Caco-2 (cell line): ENCODE measurements around the gene MACROD2. TPM values are rescaled to one million over a fixed set of nuclear protein-coding genes. Genes with fewer than 3 reads are reported as not detected.

Source experiments
- BruUV-seq: library from RNA; stranded (reverse); fragments of 400-500 nt; replicated peaks from 2 replicates; lab custom pipeline; 2021; lab: Mats Ljungman, UMichigan
- CTCF ChIA-PET: fragments of 300-600 bp; sonication (Branson Sonifier 250); formaldehyde crosslinking; loops from one replicate; lab custom pipeline; 2022; ENCODE audit warnings: antibody characterized with exemption; lab: Charles Lee
- POLR2A ChIA-PET: fragments of 300-600 bp; sonication (Branson Sonifier 250); formaldehyde crosslinking; loops from one replicate; lab custom pipeline; 2022; ENCODE audit warnings: antibody characterized with exemption; lab: Charles Lee
- DNase-seq, 2 experiments: peaks; one replicate each; pipeline versions ENCODE4 v3.0.0 to v3.0.0-alpha.2; 2020 to 2022
- H3K27me3 ChIP-seq: replicated peaks from 2 replicates; pipeline ENCODE4 v1.6.0; 2011; ENCODE audit warnings: low read length; ENCODE audit not compliant: control insufficient read depth, insufficient read depth
- H3K36me3 ChIP-seq: 2 replicates; pipeline ENCODE4 v1.5.1; 2011; ENCODE audit warnings: low read length; ENCODE audit not compliant: control insufficient read depth, insufficient read depth
- H3K4me1 ChIP-seq: fragments of 250-450 bp; sonication (Bioruptor Pico); 2 replicates; pipeline ENCODE4 v1.5.1; 2020; ENCODE audit warnings: mild to moderate bottlenecking
- H3K4me3 ChIP-seq: 2 replicates; pipeline ENCODE4 v1.5.1; 2011; ENCODE audit warnings: low read depth, mild to moderate bottlenecking, control low read depth, low read length
- H3K9me3 ChIP-seq: fragments of 250-450 bp; sonication (Bioruptor Pico); 2 replicates; pipeline ENCODE4 v1.5.1; 2020; ENCODE audit warnings: mild to moderate bottlenecking, moderate library complexity
- H3K27ac Mint-ChIP-seq: one replicate; pipeline ENCODE4 v1.8.0; 2022; ENCODE audit warnings: mixed read lengths; ENCODE audit not compliant: unreplicated experiment
- H3K27me3 Mint-ChIP-seq: one replicate; pipeline ENCODE4 v1.8.0; 2022; ENCODE audit warnings: mixed read lengths; ENCODE audit not compliant: insufficient read depth, unreplicated experiment
- H3K36me3 Mint-ChIP-seq: one replicate; pipeline ENCODE4 v1.8.0; 2022; ENCODE audit warnings: mild to moderate bottlenecking, mixed read lengths; ENCODE audit not compliant: insufficient read depth, unreplicated experiment
- H3K4me1 Mint-ChIP-seq: one replicate; pipeline ENCODE4 v1.8.0; 2022; ENCODE audit warnings: low read depth, mixed read lengths; ENCODE audit not compliant: unreplicated experiment
- H3K4me3 Mint-ChIP-seq: one replicate; pipeline ENCODE4 v1.8.0; 2022; ENCODE audit warnings: mild to moderate bottlenecking, moderate library complexity, mixed read lengths; ENCODE audit not compliant: unreplicated experiment
- H3K9me3 Mint-ChIP-seq: one replicate; pipeline ENCODE4 v1.8.0; 2022; ENCODE audit warnings: mixed read lengths; ENCODE audit not compliant: unreplicated experiment
- intact Hi-C: fragments of 100-400 bp; cut with micrococcal nuclease; formaldehyde crosslinking; loops from one replicate; pipeline ENCODE4 v1.10.0; 2022; ENCODE audit not compliant: unreplicated experiment
- total RNA-seq: library from RNA; stranded (reverse); gene quantifications from 2 replicates; pipeline ENCODE4 v1.2.3, GENCODE V29; 2022
- TF ChIP-seq, protein P1 (sequence below), 2 experiments: fragments of 200-600 bp in 1 of 2; IDR thresholded peaks; 1 replicate in 1 of 2; 2 replicates in 1 of 2; pipeline versions ENCODE4 v1.5.1 to v1.8.0; 2011 to 2022; ENCODE audit warnings: antibody characterized with exemption in 1 of 2, control low read depth in 1 of 2, inconsistent platforms in 1 of 2, low read depth in 1 of 2, low read length in 1 of 2, mild to moderate bottlenecking in 1 of 2, moderate library complexity in 1 of 2; ENCODE audit not compliant: insufficient read depth in 1 of 2, severe bottlenecking in 1 of 2, unreplicated experiment in 1 of 2

The MACROD2 gene
- total RNA-seq, 1 experiment from 2014 or later: 6.4 TPM

DNA sequence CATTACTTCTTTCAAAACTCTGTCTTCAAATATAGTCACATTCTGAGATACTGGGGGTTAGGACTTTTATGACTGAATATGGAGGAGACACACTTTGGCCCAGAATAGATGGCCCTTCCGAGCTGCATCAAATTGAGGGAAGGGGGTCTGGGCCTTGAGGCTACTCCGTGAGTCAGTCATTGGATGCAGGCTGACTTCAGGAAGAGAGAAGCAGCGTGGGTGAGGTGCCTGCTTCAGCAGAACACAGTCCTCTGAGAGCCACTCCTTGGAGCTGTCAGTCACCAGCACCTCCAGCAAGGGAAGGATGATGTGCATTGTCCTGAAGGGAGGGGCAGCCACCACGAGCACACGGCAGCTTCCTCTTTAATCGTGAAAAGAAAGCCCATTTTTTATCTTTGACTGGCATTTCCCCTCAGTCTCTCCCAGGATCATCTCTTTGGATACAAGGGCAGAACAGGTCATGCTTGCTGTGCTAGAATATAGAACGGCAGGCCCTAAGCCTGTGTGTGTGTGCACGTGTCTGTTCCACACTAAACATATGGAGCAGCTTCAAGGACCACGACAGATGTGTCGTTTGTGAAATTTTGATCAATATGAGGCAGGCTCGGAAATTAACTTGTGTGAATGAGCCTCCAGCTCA is 1856.4 kb downstream of the MACROD2 start:
- Mint-ChIP-seq H3K27ac (no peak overlapping the region), H3K4me1 (peaks cover 5% of the 10 kb centered on the region)
- DNase-seq: no peak

DNA sequence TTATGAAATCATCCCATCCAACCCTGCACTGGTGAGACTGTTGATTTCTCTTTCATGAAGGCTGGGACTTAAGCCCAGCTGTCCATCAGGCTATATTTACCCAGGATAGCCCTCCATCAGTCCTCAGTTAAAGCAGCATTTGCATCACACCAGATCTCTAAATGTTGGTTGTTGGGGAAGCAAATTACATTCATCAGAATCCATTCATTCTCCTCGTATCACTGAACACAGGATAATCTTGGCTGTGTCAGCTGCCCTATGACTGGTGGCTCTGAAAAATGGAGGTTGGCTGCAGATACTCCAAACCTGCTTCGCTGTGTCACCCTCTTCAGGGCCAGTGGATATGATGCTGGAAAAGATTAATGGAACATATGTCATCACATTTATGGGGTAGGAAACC is 1859.6 kb downstream of the MACROD2 start:
- Histone ChIP-seq H3K27me3 (no peaks in the 10 kb centered on the region), H3K4me1 (0 out of 2 replicates have a peak, but pooled peaks cover 7% of the 10 kb centered on the region), H3K4me3 (no peak overlapping the region), H3K36me3 (no peaks in the 10 kb centered on the region), H3K9me3 (no peaks in the 10 kb centered on the region)
- Mint-ChIP-seq H3K4me1 (peaks cover 14% of the 10 kb centered on the region), H3K36me3 (no peaks in the 10 kb centered on the region), H3K27me3 (no peaks in the 10 kb centered on the region), H3K4me3 (no peak overlapping the region), H3K27ac (no peak overlapping the region), H3K9me3 (no peaks in the 10 kb centered on the region)
- POLR2A ChIA-PET: no interaction called here
- DNase-seq: no peak
- BruUV-seq: no TSS peak
- TF ChIP-seq, protein P1, sequence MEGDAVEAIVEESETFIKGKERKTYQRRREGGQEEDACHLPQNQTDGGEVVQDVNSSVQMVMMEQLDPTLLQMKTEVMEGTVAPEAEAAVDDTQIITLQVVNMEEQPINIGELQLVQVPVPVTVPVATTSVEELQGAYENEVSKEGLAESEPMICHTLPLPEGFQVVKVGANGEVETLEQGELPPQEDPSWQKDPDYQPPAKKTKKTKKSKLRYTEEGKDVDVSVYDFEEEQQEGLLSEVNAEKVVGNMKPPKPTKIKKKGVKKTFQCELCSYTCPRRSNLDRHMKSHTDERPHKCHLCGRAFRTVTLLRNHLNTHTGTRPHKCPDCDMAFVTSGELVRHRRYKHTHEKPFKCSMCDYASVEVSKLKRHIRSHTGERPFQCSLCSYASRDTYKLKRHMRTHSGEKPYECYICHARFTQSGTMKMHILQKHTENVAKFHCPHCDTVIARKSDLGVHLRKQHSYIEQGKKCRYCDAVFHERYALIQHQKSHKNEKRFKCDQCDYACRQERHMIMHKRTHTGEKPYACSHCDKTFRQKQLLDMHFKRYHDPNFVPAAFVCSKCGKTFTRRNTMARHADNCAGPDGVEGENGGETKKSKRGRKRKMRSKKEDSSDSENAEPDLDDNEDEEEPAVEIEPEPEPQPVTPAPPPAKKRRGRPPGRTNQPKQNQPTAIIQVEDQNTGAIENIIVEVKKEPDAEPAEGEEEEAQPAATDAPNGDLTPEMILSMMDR (IDR thresholded peaks at IDR 0.05; ENCODE audit: insufficient read depth in 1 of 2, low read depth in 1 of 2, low read length in 1 of 2, severe bottlenecking in 1 of 2, unreplicated experiment in 1 of 2): no peak
- CTCF ChIA-PET: no interaction called here
- intact Hi-C loops: no loop called here

More for the DNA sequence above, 1856.4 kb downstream of the MACROD2 start:
- H3K4me1 ChIP-seq: no peaks in the 10 kb centered on the region
- H3K36me3 ChIP-seq: no peaks in the 10 kb centered on the region
- H3K4me3 ChIP-seq: no peak overlapping the region
- no peaks in the 10 kb centered on the region for H3K27me3 ChIP-seq
- TF ChIP-seq, protein P1 (IDR thresholded peaks at IDR 0.05; ENCODE audit: insufficient read depth in 1 of 2, low read depth in 1 of 2, low read length in 1 of 2, severe bottlenecking in 1 of 2, unreplicated experiment in 1 of 2): no peak
- no peaks in the 10 kb centered on the region for H3K9me3 ChIP-seq
- no peaks in the 10 kb centered on the region for H3K9me3 Mint-ChIP-seq
- ChIA-PET POLR2A (no interaction called here), CTCF (no interaction called here)
- BruUV-seq: no TSS peak
- intact Hi-C loops: no loop called here
- no peaks in the 10 kb centered on the region for H3K36me3 Mint-ChIP-seq
- no peaks in the 10 kb centered on the region for H3K27me3 Mint-ChIP-seq
- no peak overlapping the region for H3K4me3 Mint-ChIP-seq

DNA sequence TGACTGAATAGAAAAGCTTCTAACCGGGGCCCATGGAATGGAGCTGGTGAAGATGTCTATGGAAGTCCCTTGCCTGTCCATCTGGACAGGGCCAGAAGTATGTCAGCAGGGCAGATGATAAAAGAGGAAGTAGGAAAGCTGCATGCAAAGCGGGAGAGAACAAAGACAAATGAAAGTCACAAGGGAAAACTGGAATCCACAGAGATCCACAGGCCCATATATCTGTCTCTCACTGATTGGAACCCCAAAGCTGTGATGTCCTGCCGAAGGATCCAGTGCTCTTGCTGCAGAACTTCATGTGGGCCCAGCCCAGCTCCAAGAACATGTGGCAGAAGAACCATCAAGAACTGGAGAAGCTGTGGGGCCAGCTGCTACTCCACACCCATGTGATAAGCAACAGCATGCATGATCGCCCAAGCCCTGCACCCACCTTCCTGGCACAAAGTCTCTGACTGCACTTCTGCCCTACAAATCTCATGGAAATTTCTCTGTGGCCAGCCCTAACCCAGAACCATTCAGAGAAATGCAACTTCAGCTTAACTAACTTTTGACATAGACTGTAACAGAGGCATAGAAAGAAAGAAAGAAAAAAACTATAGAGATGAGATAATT is 1862.0 kb downstream of the MACROD2 start:
- peaks cover 7% of the 10 kb centered on the region; the same call in 1 of the 2 replicates for H3K4me1 ChIP-seq
- intact Hi-C loops: no loop called here
- no peaks in the 10 kb centered on the region for H3K27me3 ChIP-seq
- Mint-ChIP-seq H3K27me3 (no peaks in the 10 kb centered on the region), H3K36me3 (no peaks in the 10 kb centered on the region), H3K4me3 (no peak overlapping the region), H3K27ac (peak overlapping the region; percentile 49), H3K9me3 (no peaks in the 10 kb centered on the region), H3K4me1 (peaks cover 14% of the 10 kb centered on the region)
- no peak overlapping the region for H3K4me3 ChIP-seq
- TF ChIP-seq, protein P1 (IDR thresholded peaks at IDR 0.05; ENCODE audit: insufficient read depth in 1 of 2, low read depth in 1 of 2, low read length in 1 of 2, severe bottlenecking in 1 of 2, unreplicated experiment in 1 of 2): no peak
- no peaks in the 10 kb centered on the region for H3K36me3 ChIP-seq
- BruUV-seq: no TSS peak
- POLR2A ChIA-PET: no interaction called here
- DNase-seq: no peak
- CTCF ChIA-PET: no interaction called here
- no peaks in the 10 kb centered on the region for H3K9me3 ChIP-seq
